ENCODE results near the gene CYB561.

- TF ChIP-seq POLR2A (IDR thresholded peaks at IDR 0.05; ENCODE audit: low read depth, low read length), result no peak
- no peak for TF ChIP-seq POLR2AphosphoS5 (IDR thresholded peaks at IDR 0.05; ENCODE audit: low read depth, low read length)
- TF ChIP-seq TAF1 (IDR thresholded peaks at IDR 0.05; ENCODE audit: borderline replicate concordance, low read depth, low read length), result no peak
Observed at GRCh38 chr17:63398680-63399079, 47.4 kb downstream of the CYB561 start.

Data from GM12892 (cell line).